Ishikawa (cell line): ENCODE data around the gene FCER1G.

Source experiments
- EP300 ChIP-seq: IDR thresholded peaks from 2 replicates; pipeline ENCODE4 v1.6.1; 2012; ENCODE audit warnings: borderline replicate concordance
- NFIC ChIP-seq: IDR thresholded peaks from 2 replicates; pipeline ENCODE4 v1.6.1; 2012

DNA sequence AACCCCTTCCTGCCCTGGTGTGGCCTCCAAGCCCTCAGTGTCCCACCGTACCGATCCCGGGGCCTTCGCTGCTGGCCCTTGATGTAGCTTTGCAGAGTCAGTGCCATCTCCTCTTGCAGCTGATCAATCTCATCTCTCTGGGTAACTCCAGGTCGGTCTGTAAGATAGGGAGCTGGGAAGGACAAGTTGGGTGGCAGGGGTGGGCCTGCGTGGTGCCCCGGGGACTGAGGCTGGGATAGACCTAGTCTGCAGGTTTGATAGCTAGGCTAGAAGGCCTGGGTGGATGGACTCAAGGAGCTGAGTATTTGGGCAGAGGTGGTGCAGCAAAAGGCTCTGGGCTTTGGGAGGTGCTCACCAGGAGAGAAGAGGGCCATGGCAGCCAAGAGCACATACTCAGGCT lies 15.7 kb downstream of the FCER1G start:
- TF ChIP-seq EP300 = no peak
- TF ChIP-seq NFIC = no peak
